HG02938 (cell line): Measurements from ENCODE around the gene SCUBE3.

Experiments used
- ATAC-seq: cut with Tn5 transposase; IDR thresholded peaks from one replicate; pipeline ENCODE4 v1.9.1; 2021; ENCODE audit warnings: mild to moderate bottlenecking, moderate library complexity; ENCODE audit not compliant: unreplicated experiment

The SCUBE3 gene

GRCh38 chr6:35264550-35265274 lies 51.0 kb downstream of the SCUBE3 start:
- ATAC-seq: no peak

- ATAC-seq: no peak
These were observed 51.8 kb downstream of the SCUBE3 start for GRCh38 chr6:35265523-35265922.

GRCh38 chr6:35267446-35267845 lies 53.7 kb downstream of the SCUBE3 start:
- no peak for ATAC-seq

DNA sequence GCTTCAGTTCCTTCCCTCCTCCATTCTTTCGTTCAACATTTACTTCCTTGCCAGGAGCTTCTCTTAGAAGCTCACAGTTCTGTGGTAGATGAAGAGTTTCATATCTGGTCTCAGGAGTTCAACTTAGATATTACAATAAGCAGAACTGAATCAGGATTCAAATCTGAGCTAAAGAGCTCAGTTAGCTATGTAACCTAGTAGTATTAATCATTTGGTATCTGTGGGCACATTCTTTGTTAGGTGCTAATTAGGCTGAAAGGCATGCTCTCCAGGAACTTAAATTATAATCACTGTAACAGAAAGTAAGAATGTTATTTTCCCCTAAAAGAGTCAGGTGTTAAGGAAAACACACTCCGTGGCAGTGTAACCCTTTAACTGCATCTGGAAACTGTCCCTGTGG lies 54.1 kb downstream of the SCUBE3 start:
- ATAC-seq: no peak

GRCh38 chr6:35272005-35272404 lies 58.2 kb downstream of the SCUBE3 start:
- no peak for ATAC-seq

GRCh38 chr6:35273822-35274559 lies 60.2 kb downstream of the SCUBE3 start:
- no peak for ATAC-seq

- no peak for ATAC-seq
These were observed 62.0 kb downstream of the SCUBE3 start for GRCh38 chr6:35275744-35276260.

- no peak for ATAC-seq
These were observed 65.0 kb downstream of the SCUBE3 start for GRCh38 chr6:35278708-35279107.

GRCh38 chr6:35280903-35281302 lies 67.1 kb downstream of the SCUBE3 start:
- ATAC-seq: no peak

GRCh38 chr6:35282472-35282871 lies 68.7 kb downstream of the SCUBE3 start:
- ATAC-seq: no peak

- no peak for ATAC-seq
These were observed 69.6 kb downstream of the SCUBE3 start for GRCh38 chr6:35283361-35283760.

DNA sequence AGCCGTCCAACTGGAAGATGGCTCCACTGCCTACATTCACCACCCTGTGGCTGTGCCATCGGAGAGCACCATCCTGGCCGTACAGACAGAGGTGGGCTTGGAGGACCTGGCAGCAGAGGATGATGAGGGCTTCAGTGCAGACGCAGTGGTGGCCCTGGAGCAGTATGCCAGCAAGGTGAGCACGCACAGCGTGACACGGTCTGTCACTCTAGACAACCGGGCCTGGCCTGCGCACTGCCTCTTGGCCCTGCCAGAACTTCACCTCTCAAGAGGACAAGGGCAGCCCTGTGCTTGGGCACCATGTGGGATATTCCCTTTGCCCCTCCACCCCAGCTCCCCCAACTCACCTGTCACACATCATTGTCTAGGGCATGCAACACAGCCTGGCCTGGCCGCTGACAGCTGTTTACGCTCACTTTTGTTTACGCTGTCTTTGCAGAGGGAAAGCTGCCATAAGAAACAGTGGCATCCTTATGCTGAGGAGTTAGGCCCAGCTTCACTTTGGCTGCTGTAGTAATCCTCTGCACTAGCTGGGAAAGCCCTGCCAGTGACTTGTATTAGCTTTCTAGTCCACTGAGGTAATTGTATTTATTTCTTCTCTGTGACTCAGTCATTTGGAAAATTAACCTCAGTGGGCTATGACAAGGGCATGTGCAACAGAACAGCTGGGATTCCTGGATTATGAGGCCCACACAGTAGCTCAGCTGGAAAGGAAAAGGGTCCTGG lies 74.1 kb downstream of the SCUBE3 start:
- ATAC-seq: no peak

GRCh38 chr6:35288834-35289233 lies 75.1 kb downstream of the SCUBE3 start:
- ATAC-seq: no peak

DNA sequence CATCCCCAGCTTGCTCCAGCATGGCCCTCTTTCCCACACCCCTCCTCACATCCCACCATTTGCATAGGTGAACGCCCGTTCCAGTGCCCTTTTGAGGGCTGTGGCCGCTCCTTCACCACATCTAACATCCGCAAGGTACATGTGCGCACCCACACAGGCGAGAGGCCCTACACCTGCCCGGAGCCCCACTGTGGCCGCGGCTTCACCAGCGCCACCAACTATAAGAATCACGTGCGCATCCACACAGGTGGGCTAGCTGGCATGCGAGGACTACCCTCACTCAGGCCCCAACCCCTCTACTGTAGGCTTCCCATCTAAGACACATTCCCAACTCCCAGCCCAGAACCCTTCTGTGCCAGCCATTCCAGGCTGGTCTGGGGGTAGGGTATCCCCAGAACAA lies 77.7 kb downstream of the SCUBE3 start:
- ATAC-seq: no peak

DNA sequence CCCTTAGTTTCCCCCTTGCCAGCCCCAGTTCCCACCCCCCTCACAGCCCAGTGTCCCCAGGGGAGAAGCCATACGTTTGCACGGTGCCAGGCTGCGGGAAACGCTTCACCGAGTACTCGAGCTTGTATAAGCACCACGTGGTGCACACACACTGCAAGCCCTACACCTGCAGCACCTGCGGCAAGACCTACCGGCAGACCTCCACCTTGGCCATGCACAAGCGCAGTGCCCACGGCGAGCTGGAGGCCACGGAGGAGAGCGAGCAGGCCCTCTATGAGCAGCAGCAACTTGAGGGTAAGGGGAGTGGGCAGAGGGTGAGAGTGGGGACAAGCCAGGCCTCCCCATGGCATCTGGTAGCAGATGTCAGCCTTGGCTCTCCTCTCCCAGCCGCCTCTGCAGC lies 78.7 kb downstream of the SCUBE3 start:
- ATAC-seq: no peak

DNA sequence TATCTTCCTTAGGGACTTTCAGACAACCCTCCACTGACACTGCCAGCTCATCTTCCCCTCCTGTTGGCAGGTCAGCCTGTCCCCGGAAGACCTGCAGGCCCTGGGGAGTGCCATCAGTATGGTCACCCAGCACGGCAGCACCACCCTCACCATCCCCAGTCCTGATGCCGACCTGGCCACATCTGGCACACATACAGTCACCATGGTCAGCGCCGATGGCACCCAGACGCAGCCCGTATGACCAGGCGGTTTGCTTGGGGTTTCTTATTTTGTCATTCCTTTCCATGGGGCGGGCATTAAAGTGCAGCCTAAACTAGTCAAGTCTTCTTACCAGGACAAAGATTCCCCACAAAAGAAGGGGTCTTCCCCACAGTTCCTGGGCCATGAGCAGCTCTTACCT lies 79.9 kb downstream of the SCUBE3 start:
- ATAC-seq: no peak

DNA sequence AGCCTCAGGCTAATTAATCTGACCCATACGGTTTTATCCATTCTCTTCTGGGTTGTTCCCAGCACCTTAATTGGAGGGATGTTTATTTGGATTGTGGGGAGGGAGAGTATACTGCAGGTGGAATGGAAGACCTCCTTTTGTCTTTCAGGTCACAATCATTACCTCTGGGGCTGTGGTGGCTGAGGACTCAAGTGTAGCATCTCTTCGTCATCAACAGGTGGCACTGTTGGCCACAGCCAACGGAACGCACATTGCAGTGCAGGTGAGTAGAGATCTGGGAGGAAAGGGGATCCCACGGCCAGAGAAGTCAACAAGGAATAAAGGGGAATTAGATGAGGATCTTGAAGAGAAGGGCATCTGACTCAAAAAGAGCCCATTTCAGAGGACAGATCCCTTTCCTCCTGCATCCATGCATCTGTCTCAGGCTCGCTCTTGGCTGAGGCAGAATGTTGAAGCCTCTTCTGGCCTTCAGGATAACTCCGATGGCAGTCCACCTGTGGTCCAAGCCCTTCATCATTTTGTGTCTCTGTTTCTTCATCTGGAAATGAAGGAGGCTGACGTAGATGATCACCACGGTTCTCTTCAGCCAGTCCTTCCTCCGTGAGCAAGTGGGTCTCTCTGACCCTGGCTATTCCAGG lies 80.7 kb downstream of the SCUBE3 start:
- no peak for ATAC-seq

GRCh38 chr6:35295036-35295435 lies 81.3 kb downstream of the SCUBE3 start:
- no peak for ATAC-seq

- ATAC-seq: no peak
These were observed 82.0 kb downstream of the SCUBE3 start for GRCh38 chr6:35295521-35296315.

DNA sequence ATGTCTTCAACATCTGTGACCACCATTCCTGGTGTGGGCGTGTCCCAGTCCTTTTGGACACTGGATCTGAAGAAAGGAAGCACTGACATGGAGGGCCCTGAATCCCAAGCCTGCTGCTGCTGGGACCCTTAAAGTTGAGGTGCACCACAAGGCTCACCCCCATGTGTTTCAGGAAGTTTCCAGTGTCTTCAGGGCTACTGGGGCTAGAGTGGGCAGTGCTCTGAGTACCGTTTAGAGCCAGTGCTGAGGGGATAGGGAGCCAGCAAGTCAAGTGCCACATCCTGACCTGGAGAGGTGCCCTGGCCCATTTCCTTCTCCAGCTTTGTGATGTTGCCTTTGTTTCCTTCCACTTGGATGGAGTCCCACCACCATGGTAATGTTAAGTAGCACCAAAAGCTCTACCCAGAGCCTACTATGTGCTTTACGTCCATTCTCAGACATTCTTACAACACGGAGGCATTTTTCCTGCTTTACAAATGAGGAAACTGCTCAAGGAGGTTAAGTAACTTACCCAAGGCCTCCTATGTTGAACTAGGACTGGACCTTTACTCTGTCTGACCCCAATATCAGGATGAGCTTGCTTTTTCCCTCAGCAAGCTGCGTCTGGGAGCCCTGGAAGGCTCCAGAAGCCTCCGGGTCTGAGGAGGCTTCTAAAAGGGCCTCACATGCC lies 83.3 kb downstream of the SCUBE3 start:
- no peak for ATAC-seq
